Astrocyte of the spinal cord (primary cell): Measurements from ENCODE around the gene SCN4A.

Experiments used
- DNase-seq: peaks from one replicate; pipeline ENCODE4 v3.0.0; 2011; ENCODE audit warnings: low read depth, low spot score
- H3K4me3 ChIP-seq: 2 replicates; pipeline ENCODE4 v1.5.1; 2011; ENCODE audit warnings: low read depth, mild to moderate bottlenecking, low read length, moderate library complexity
- in situ Hi-C: cut with HindIII; loops from 2 replicates; pipeline ENCODE4 v1.10.0; 2017; ENCODE audit warnings: low sequenced_read_pairs
- TF ChIP-seq, protein P1 (sequence below): IDR thresholded peaks from 2 replicates; pipeline ENCODE4 v1.5.1; 2012; ENCODE audit warnings: low read depth, mild to moderate bottlenecking, low read length, inconsistent platforms

Gene SCN4A

DNA sequence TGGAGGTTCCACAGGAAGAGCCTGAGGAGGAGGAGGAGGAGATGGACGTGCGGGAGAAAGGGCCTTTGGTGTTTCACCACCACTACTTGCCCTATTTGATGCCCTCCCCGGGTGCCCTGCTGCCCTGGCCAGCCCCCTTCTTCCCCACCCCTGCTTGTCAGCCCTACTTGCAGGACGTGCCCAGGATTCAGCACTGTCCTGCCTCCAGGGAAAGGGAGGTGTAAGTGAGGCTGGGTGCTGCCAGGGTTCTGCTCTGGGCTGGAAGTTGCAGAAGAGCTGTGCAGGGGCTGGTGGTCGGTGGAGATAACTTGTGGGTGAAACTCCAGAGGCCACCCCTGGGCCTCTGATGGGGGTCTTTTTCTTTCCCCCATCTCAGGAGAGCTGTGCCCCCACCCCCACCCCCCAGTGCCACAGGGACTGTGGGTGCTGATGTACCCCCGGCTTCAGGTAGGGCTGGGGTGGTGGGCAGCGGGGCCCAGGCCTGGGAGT lies 28.4 kb upstream of the SCN4A start:
- DNase-seq = no peak
- no peak overlapping the region for H3K4me3 ChIP-seq
- TF ChIP-seq, protein P1, sequence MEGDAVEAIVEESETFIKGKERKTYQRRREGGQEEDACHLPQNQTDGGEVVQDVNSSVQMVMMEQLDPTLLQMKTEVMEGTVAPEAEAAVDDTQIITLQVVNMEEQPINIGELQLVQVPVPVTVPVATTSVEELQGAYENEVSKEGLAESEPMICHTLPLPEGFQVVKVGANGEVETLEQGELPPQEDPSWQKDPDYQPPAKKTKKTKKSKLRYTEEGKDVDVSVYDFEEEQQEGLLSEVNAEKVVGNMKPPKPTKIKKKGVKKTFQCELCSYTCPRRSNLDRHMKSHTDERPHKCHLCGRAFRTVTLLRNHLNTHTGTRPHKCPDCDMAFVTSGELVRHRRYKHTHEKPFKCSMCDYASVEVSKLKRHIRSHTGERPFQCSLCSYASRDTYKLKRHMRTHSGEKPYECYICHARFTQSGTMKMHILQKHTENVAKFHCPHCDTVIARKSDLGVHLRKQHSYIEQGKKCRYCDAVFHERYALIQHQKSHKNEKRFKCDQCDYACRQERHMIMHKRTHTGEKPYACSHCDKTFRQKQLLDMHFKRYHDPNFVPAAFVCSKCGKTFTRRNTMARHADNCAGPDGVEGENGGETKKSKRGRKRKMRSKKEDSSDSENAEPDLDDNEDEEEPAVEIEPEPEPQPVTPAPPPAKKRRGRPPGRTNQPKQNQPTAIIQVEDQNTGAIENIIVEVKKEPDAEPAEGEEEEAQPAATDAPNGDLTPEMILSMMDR = no peak
- in situ Hi-C loops = no loop called here

- TF ChIP-seq, protein P1 = no peak
- no peak overlapping the region for H3K4me3 ChIP-seq
- no peak for DNase-seq
- in situ Hi-C loops = no loop called here
Measured at GRCh38 chr17:63999680-64000531, 27.2 kb upstream of the SCN4A start.

DNA sequence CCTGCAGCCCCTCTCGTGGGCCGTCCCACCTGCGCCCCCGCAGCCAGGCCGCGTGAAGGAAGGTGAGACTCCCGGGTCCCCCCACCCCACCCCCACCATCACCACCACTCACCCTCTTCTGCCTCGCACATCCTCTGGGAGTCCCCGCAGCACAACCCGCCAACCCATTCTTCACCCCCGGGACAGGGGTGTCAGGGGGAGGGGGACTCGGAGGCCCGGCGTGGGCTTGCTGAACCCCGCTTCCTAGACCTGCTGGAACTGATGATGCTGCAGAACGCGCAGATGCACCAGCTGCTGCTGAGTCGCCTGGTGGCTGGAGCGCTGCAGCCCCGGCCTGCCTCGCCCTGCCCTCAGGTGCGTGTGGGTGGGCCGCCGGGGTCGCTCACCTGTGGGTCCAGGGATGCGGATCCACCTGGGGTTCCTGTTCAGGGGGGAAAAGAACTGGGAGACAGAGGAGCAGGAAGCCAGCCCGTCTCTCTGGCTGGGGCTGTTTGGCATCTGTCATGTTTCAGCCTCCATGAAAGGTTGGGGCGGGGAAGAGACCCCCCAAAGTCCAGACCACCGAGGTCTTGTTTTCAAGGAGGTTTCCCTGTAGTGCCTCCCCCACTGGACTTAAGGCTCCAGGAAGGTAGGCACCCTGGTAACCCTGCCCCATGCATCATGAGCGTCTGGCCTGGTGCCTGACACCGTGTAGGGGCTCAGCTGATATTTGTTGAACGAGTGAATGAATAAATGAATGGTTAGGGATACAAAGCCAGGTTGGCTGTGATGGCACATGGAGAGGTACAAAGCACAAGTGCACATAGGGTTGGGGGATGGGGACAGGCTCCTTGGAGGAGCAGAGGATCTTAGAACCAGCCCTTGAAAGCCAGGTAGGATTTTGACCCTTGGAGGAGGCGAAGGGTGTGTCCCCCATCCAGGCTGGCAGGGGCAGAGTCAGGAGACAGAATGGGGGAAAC lies 26.3 kb upstream of the SCN4A start:
- in situ Hi-C loops = no loop called here
- TF ChIP-seq, protein P1 = no peak
- peak overlapping the region; percentile 53 for H3K4me3 ChIP-seq
- DNase-seq = no peak

GRCh38 chr17:63998050-63998720 lies 25.5 kb upstream of the SCN4A start, which contains the start of gene PRR29:
PRR29 (plus strand) TSS chr17:63998351; CDS start chr17:63998365, 14 bp downstream.
- H3K4me3 ChIP-seq = peak within 1 kb of the TSS; percentile 53
- in situ Hi-C loops = no loop called here
- TF ChIP-seq, protein P1 = no peak
- DNase-seq = no peak

DNA sequence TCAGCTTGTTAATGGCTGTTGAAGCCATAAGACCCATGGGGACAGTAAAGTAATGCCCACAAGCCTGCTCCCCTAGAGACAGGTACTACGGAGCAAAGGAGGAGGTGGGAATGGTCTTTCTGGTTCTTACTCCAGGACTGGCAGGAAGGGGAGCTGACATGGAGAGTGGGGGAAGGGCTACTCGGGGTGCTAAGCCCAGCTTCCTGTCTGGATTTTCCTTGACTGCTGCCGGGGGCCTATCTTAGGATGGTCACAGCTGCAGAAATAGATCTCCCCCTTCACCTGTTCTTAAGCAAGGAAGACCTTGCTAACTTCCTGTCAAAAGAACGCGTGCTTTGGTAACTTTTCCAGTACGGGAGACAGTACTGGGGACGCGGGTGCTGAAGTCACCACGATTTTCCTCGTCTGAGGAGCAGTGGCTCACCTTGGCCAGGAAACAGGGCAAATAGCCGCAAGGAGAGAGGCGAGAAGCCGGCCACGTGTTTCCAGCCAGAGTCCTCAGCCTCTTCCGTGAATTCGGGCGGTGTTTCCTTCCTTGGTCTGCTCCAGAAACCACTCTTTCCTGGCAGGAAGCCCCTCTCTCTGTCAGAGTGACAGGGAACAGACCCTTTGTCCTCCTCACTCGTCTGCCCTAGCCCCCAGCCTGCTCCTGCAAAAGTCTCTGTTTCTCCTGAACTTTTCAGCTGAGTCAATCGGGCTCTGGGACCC lies 24.8 kb upstream of the SCN4A start:
- in situ Hi-C loops = no loop called here
- H3K4me3 ChIP-seq = peak overlapping the region; percentile 53
- TF ChIP-seq, protein P1 = no peak
- DNase-seq = no peak
